Epithelial cell of proximal tubule (primary cell): Measurements from ENCODE around the gene RGS8. TPM values are rescaled to one million over a fixed set of nuclear protein-coding genes. Genes with fewer than 3 reads are reported as not detected.
"Not testable (repeated sequence)": the region's sequence is repeated elsewhere in the genome, so short reads cannot be mapped to it uniquely, and the experiment has no call there.

ENCODE experiments used
- DNase-seq: peaks from one replicate; pipeline ENCODE4 v3.0.0-alpha.2; 2011; ENCODE audit warnings: low read depth
- H3K4me3 ChIP-seq: 2 replicates; pipeline ENCODE4 v1.5.1; 2011; ENCODE audit warnings: low read depth, mild to moderate bottlenecking, low read length
- total RNA-seq: library from RNA; depleted of rRNA; stranded (reverse); fragments of >200 nt; gene quantifications from 2 replicates; pipeline ENCODE4 v1.2.3, GENCODE V29; 2015
- TF ChIP-seq, protein P1 (sequence below): conservative IDR thresholded peaks from 2 replicates; pipeline ENCODE4 v1.5.1; 2012; ENCODE audit warnings: low read depth, mild to moderate bottlenecking, low read length

RGS8 gene
- total RNA-seq, 1 donor from 2014 or later, result not detected

DNA sequence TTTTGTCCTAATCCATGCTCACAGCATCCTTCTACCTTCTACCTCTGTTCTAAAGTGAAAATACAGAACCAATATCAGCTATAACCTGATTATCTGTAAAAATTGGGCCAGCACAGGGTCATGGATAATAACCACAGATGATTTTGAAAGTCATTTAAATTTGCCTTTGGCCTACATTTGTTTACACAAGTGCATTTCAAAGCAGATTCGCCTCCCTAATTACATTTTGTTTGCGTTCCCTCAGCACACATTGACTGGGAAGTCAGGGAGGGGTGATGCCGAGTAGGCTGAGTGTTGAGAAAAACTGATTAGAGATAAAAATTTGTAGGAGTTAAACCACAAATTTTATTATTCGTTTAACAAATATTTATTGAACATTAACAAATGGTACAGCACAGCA lies 19.2 kb upstream of the RGS8 start:
- H3K4me3 ChIP-seq, result no peak overlapping the region
- no peak for DNase-seq
- TF ChIP-seq, protein P1, sequence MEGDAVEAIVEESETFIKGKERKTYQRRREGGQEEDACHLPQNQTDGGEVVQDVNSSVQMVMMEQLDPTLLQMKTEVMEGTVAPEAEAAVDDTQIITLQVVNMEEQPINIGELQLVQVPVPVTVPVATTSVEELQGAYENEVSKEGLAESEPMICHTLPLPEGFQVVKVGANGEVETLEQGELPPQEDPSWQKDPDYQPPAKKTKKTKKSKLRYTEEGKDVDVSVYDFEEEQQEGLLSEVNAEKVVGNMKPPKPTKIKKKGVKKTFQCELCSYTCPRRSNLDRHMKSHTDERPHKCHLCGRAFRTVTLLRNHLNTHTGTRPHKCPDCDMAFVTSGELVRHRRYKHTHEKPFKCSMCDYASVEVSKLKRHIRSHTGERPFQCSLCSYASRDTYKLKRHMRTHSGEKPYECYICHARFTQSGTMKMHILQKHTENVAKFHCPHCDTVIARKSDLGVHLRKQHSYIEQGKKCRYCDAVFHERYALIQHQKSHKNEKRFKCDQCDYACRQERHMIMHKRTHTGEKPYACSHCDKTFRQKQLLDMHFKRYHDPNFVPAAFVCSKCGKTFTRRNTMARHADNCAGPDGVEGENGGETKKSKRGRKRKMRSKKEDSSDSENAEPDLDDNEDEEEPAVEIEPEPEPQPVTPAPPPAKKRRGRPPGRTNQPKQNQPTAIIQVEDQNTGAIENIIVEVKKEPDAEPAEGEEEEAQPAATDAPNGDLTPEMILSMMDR, result no peak

DNA sequence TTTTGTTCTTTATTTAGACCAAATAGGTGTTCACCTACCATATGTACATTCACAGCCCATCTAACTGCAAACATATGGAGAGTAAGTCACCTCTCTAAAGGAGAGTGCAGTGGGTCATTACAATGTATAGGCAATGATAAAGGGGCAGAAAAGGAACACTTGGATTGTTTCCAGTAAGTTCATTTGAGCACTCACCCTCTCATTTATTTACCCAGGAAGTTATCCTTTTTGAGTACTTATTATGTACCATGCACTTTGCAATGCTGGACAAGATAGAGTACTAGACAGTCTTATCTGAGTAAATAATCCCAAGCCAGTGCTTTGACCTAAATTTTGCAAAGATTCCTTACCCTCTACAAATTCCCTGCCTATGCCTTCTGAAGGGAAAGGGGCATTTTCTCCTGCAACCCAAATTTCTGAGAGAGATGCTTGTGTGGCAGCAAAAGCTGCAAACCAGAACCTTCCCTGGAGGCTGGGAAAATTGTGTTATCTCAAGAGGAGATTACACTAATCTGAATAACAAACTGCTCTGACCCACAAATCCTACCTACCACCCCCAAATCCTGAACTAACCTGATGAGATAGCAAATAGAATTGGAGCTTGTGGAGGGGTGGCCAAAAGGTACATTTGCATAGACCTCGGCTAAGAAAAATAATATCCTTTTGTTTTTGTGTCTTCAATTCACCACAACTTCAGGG lies 18.6 kb upstream of the RGS8 start:
- H3K4me3 ChIP-seq, result no peak overlapping the region
- TF ChIP-seq, protein P1, result no peak
- DNase-seq, result no peak

DNA sequence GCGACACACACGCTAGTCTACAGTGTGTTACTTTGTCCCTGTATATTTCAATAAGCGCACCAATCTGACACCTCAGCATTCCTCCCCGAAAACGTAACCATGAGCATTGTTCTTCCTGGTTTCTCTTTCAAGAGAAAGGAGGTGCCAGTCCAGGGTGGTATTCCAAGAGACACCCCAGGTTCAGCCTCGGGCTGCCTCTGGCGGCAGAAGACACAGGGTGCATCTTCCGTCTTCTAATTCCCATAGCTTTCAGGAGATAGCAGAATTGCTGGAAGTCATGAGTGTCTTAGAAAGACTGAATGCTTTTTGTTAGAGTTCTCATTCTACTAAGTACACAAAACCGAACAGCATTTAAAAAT lies 15.9 kb upstream of the RGS8 start:
- TF ChIP-seq, protein P1, result no peak
- H3K4me3 ChIP-seq, result no peak overlapping the region
- DNase-seq, result no peak

DNA sequence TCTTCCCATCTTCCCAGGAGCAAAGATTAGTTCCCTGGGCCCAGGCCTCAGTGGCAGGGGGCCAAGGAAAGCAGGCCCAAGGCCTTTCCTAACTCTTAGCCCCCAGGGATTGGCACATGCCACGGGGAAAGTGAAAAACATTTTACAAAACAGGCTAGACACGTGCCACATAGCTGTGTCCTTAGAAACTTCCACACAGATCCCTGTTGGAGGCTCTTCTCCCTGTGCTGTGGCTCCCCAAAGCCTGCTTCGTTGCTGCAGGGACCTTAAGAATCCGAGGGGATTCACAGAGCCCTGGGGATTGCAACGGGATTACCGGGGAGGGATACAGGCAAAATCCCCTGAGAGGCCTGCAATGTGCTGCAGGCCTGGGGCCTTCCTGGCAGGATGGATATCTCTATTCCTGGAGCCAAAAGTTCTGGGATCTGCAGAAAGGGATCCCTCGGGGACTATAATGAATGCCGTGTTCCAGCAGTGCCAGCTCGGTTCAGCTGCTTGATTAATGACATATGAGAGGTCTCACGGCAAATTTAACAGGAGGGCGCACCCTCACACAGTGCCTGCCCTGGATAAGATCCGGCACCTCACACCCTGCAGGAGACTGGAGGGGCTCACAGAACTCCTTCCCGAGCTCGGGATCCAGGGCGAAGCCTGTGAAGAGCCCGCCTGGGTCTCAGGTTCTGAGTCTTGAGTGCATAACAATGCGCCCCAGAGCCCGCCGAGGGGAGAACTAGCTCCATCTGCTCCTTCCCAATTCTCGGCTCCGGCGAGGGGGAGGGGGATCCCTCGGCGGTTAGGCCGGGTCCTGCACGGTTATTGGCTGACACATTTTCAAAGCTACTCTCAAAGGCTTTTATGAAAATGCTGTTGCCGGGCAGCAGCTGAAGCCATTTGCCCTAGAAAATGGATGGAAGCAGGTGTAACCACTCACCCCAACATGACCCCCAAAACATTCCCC lies 15.3 kb upstream of the RGS8 start:
- H3K4me3 ChIP-seq, result no peak overlapping the region
- no peak for DNase-seq
- TF ChIP-seq, protein P1, result no peak

DNA sequence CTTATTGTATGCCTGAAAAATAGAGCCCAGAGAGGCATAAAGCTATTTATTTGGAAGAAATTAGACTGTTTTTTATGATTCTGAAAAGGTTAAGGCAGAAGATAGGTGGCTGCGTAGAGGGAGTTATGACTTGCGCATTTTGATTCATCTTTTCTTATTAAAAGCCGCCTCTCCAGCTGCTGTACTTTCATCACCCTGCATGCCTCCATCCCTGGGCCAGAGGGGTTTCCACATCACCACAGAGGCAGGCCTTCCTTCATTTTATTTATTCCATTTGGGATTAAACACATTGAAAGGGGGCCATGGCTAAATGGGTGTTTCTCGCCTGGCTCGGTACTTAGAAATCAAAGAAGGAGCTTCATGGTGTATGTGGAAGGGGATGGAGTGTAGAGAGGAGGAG lies 14.6 kb upstream of the RGS8 start:
- no peak for DNase-seq

DNA sequence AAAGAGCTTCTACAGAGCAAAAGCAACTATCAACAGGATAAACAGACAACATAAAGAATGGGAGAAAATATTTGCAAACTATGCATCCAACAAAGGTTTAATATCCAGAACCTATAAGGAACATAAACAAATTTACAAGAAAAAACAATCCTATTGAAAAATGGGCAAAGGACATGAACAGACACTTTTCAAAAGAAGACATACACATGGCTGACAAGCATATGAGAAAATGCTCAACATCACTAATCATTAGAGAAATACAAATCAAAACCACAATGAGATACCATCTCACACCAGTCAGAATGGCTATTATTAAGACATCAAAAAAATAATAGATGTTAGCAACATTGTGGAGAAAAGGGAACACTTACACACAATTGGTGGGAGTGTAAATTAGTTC lies 8.8 kb upstream of the RGS8 start:
- not testable (repeated sequence) for DNase-seq, H3K4me3 ChIP-seq

More for the DNA sequence above, 14.6 kb upstream of the RGS8 start:
- no peak overlapping the region for H3K4me3 ChIP-seq
- TF ChIP-seq, protein P1, result no peak

DNA sequence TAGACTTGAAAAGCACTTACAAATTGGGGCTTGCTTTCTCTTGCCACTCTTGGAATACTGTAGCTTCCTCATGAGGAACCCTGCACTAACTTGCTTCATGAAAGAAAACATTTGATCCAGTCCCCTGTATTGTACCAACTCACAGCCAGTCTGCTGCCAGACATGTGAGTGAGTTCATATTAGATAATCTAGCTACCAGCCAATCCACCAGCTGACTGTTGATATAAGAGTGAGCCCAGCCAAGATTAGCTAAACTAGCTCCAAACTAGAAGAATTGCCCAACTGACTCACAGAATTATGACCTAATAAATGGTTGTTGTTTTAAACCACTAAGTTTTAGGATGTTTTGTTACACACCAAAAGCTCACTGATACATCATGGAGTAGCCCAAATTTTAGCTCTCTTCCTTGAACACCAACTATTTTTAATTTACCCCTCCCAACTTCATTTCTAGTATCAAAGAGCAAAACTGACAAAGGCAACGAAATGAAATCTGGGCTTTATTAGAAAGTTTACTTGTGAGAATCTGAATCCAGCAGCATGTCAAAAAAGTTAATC lies 6.6 kb upstream of the RGS8 start:
- TF ChIP-seq, protein P1, result no peak
- no peak overlapping the region for H3K4me3 ChIP-seq
- no peak for DNase-seq
